Measurements from ENCODE around the gene FAM3B.

The FAM3B gene

GRCh38 chr21:41367945-41368734, 51.5 kb downstream of the FAM3B start:
- no peak for DNase-seq (ENCODE audit: low read depth in 2 of 2)

GRCh38 chr21:41368735-41369104, 52.1 kb downstream of the FAM3B start:
- DNase-seq (ENCODE audit: low read depth in 2 of 2): no peak

- no peak for DNase-seq (ENCODE audit: low read depth in 2 of 2)
Measured at GRCh38 chr21:41369105-41369919, 52.7 kb downstream of the FAM3B start.

GRCh38 chr21:41369920-41370839, 53.6 kb downstream of the FAM3B start:
- no peak for DNase-seq (ENCODE audit: low read depth in 2 of 2)

- no peak for DNase-seq (ENCODE audit: low read depth in 2 of 2)
Measured at GRCh38 chr21:41370840-41371684, 54.5 kb downstream of the FAM3B start.

GRCh38 chr21:41371685-41372030, 55.1 kb downstream of the FAM3B start:
- no peak for DNase-seq (ENCODE audit: low read depth in 2 of 2)

DNA sequence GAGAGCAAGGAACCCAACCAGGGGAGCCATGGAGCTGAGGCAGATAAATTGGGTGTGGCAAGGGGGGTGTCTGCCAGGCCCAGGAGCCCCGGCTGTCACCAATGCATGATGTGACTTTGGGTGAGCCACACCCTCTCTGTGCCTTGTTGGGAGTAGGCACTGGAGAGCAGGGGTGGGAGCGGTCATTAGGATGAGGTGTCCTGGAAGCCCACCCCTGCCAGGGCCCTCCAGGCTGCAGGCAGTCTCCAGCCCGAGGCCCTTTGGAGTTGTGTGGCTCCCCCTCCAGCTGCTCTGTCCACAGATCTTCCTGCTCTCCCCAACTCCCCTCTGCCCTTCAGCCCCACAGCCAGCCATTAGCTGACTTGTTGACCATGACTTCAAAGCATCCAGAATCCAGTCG, 56.7 kb downstream of the FAM3B start:
- DNase-seq (ENCODE audit: low read depth in 2 of 2): no peak

DNA sequence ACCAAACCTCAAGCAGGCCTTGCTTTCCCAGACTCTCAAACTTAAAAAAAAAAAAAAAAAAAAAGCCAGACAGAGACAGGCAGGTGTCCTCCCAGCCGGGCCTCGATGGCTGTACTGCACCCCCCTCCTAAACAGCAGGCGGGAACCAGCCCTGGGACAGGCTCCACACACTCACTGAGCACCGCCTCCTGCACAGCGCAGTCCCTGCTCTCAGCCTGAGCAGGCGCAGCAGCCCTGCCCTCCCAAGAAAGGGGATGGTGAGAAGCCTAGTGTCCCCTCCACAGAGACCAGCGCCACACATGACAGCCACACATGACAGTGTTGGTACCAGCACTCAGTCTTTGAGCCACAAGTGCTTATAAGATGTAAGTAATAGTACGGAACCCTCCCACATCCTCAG, 57.2 kb downstream of the FAM3B start:
- DNase-seq (ENCODE audit: low read depth in 2 of 2): no peak

DNA sequence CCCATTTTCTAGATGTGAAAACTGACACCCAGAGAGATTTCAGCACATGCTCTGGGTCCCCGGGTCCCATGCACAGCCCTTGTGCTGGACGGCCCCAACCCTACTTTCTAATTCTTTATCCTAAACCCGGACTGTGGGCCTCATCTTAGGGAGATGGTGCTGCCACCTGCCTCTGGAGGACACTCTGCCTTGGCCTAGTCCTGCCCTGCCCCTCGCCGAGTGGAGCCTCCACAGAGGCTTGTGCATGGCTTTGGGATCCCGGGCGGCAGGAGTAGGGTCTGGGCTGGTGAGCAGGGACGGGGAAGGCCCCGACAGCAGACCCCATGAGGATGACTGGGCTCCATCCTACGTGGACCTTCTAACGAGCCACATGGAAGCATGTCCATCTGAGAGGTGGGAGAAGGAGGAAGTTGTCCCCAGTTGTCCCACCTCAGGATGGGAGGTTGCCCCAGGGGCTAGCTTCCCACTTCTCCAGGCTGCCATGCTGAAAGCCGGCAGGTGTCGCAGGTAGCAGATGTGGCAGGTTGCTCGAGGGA, 57.6 kb downstream of the FAM3B start:
- DNase-seq (ENCODE audit: low read depth in 2 of 2): no peak

DNA sequence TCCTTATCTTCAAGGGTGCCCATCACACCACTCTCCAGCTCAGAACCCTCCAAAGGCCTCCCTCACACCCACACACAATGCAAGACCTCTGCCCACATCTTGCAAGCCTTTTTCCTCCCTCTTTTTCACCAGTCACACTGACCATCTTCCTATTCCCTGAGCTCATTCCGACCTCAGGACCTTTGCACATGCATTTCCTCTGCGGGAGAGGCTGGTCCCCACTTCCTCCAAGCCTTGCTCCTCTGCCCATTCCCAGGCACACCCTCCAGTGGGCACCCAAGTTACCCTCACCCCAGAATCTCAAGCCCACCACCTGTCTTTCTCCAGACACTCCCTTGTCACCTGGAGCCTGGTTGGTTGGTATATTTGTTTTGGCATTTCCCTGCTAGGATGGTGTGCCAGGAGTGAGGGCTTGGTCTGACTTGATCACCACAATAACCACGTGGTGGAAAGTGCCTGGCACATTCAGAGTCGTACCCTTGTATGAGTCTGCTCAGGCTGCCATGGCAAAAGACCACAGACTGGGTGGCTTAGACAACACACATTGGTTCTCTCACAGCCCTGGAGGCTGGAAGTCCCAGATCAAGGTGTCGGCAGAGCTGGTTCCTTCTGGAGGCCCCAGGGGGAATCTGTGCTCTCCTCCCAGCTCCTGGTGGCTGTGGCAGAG, 58.4 kb downstream of the FAM3B start:
- no peak for DNase-seq (ENCODE audit: low read depth in 2 of 2)

GRCh38 chr21:41375875-41376274, 59.3 kb downstream of the FAM3B start:
- DNase-seq (ENCODE audit: low read depth in 2 of 2): no peak

- DNase-seq (ENCODE audit: low read depth in 2 of 2): no peak
Measured at GRCh38 chr21:41377715-41378114, 61.1 kb downstream of the FAM3B start.

DNA sequence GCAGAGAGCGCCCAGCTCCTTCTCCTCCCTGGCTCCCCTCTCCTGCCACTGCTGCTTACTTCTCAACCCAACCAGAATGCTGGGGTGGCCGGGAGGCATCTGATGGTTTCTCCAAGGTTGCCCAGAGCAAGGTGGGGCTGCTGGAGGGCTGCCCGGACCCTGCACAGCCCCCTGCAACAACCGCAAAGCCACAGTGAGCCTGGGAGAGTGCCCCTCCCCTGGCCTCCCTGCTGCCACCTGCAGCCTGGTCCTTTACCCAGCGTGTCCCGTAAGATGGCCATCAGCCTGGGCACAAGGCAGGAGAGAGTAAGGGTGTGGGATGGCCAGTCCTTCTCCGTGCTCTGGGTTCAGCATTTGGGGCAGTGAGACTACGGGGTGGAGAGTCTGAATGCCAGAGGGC, 62.2 kb downstream of the FAM3B start:
- DNase-seq (ENCODE audit: low read depth in 2 of 2): no peak

DNA sequence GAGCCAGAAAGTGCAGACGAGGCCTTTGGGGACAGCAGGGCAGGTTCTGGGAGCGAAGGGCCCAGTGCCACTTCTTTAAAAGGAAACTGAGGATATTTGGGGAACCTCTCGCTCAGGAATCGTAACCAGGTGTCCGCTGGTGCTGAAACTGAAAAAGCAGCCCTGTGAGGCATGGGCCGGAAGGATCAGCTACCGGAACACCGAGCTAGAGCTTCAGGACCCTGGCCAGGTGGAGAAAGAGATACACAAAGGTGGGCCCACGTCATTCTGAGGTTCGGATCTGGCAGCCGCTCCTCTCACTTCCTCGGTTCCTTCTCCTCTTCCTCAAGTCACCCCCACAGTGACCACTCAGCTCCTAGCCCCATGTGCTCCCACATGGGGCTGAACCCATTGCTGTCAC, 63.3 kb downstream of the FAM3B start:
- DNase-seq (ENCODE audit: low read depth in 2 of 2): no peak

DNA sequence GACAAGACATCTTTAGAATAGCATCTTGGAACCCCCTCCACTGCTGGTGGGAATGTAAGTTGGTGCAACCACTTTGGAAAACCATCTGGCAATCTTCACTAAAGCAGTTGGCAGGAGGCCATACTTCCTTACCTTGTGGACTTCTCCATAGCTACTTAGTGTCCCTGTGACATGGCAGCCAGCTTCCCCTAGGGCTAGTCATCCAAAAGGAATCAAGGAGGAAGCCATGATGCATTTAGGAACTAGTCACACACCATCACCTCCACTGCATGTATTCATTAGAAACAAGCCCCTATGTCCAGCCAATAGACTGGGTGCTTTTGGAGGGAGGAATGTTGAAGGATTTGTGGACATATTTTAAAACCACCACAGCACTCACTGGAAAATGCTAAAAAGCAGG, 65.1 kb downstream of the FAM3B start:
- DNase-seq (ENCODE audit: low read depth in 2 of 2): no peak

DNA sequence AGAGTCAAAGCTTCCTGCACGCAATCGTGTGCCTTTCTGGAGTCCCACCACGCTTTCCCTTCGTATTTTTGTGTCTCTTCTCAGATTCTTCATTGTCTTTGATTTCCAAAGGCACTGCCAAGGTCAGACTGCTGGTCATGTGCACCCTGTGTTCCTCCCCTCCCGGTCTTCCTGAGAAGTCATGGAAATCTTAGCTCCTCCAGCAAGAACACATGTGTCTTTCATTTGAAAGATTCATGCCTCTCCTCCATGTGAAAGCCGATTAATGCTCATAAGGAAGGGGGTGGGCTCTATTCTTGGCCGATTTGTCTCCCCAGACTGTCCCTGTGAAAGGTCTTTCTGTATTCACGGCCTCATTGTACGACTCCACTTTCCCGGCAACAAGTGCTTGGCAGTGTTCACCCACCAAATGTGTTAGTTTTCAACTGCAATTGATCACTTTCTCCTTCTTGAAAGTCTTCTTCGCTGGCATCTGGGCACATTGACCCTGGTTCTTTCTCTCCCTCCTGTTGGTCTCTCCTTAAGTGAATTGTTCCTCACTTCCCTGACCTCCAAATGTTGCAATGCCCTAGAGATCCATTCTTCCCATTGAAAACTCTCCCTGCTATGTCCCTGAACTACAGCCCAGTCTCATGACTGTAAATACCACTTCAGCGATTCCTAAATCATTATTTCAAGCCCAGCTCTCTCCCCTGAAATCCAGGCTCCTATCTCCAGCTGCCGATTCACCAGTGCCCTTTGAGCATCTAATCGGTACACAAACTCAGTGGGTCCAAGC, 70.6 kb downstream of the FAM3B start:
- DNase-seq (ENCODE audit: low read depth in 2 of 2): no peak

DNA sequence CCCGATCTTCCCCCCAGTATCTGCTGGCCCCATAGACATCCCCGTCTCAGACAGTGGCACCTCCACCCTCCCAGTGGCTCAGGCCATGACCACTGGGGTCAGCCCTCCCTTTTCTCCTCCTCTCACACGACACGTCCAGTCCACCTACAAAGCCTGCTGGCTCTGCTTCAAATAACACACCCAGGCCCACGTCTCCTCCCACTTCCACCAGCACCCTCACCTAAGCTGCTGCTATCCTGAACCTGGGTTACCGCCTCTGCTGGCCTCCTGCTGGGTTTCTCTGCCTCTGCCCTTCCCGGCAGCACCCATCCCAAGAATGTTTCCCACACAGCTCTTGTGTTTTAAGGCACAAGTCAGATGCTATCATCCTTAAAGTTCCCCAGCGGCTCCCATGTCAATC, 71.2 kb downstream of the FAM3B start:
- no peak for DNase-seq (ENCODE audit: low read depth in 2 of 2)

DNA sequence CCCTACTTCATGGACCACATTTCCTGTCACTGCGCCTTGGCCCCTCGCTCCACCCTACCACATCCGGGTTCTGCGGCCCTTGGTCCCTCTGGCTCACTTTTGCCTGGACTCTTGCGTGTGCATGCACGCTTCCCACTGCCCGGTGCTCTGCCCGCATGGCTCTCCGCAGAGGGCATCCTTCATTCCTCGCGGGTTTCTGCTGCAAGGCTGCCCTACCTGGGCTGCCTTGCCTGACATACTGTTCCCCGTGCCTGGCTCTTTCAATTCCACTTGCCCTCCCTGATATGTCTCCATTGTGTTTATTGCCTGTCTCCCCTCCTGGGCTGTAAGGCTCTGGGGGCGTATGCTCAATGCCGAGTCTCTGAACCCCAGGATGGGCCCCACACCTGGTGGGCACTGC, 71.7 kb downstream of the FAM3B start:
- DNase-seq (ENCODE audit: low read depth in 2 of 2): no peak

- DNase-seq (ENCODE audit: low read depth in 2 of 2): no peak
Measured at GRCh38 chr21:41390043-41390639, 73.5 kb downstream of the FAM3B start.
